ENCODE results near the gene IPCEF1.

The IPCEF1 gene

GRCh38 chr6:154276810-154277628, 79.6 kb downstream of the IPCEF1 start:
- Histone ChIP-seq H3K4me1 (ENCODE audit: control insufficient read depth, insufficient read depth, low read length) (no peaks in the 10 kb centered on the region), H3K4me3 (ENCODE audit: low read length) (no peak overlapping the region), H3K36me3 (ENCODE audit: control insufficient read depth, insufficient read depth, low read length) (no peaks in the 10 kb centered on the region), H3K9me3 (ENCODE audit: control insufficient read depth, low read length) (no peaks in the 10 kb centered on the region), H3K27me3 (ENCODE audit: control insufficient read depth, insufficient read depth, low read length) (no peaks in the 10 kb centered on the region), H3K9ac (ENCODE audit: low read length) (peak overlapping the region; percentile 17)

- Histone ChIP-seq H3K9me3 (ENCODE audit: control insufficient read depth, low read length) (no peaks in the 10 kb centered on the region), H3K4me1 (ENCODE audit: control insufficient read depth, insufficient read depth, low read length) (no peaks in the 10 kb centered on the region), H3K27me3 (ENCODE audit: control insufficient read depth, insufficient read depth, low read length) (no peaks in the 10 kb centered on the region), H3K36me3 (ENCODE audit: control insufficient read depth, insufficient read depth, low read length) (no peaks in the 10 kb centered on the region), H3K4me3 (ENCODE audit: low read length) (no peak overlapping the region), H3K9ac (ENCODE audit: low read length) (no peak overlapping the region)
Observed at GRCh38 chr6:154274168-154274567, 82.4 kb downstream of the IPCEF1 start.

GRCh38 chr6:154268486-154268885, 88.1 kb downstream of the IPCEF1 start:
- Histone ChIP-seq H3K4me1 (ENCODE audit: control insufficient read depth, insufficient read depth, low read length) (no peaks in the 10 kb centered on the region), H3K36me3 (ENCODE audit: control insufficient read depth, insufficient read depth, low read length) (no peaks in the 10 kb centered on the region), H3K4me3 (ENCODE audit: low read length) (no peak overlapping the region), H3K9me3 (ENCODE audit: control insufficient read depth, low read length) (no peaks in the 10 kb centered on the region), H3K9ac (ENCODE audit: low read length) (no peak overlapping the region), H3K27me3 (ENCODE audit: control insufficient read depth, insufficient read depth, low read length) (no peaks in the 10 kb centered on the region)

GRCh38 chr6:154267508-154268106, 89.0 kb downstream of the IPCEF1 start:
- Histone ChIP-seq H3K27me3 (ENCODE audit: control insufficient read depth, insufficient read depth, low read length) (no peaks in the 10 kb centered on the region), H3K4me1 (ENCODE audit: control insufficient read depth, insufficient read depth, low read length) (no peaks in the 10 kb centered on the region), H3K9ac (ENCODE audit: low read length) (no peak overlapping the region), H3K9me3 (ENCODE audit: control insufficient read depth, low read length) (no peaks in the 10 kb centered on the region), H3K4me3 (ENCODE audit: low read length) (no peak overlapping the region), H3K36me3 (ENCODE audit: control insufficient read depth, insufficient read depth, low read length) (no peaks in the 10 kb centered on the region)

- Histone ChIP-seq H3K4me3 (ENCODE audit: low read length) (no peak overlapping the region), H3K9me3 (ENCODE audit: control insufficient read depth, low read length) (no peaks in the 10 kb centered on the region), H3K27me3 (ENCODE audit: control insufficient read depth, insufficient read depth, low read length) (no peaks in the 10 kb centered on the region), H3K36me3 (ENCODE audit: control insufficient read depth, insufficient read depth, low read length) (no peaks in the 10 kb centered on the region), H3K4me1 (ENCODE audit: control insufficient read depth, insufficient read depth, low read length) (no peaks in the 10 kb centered on the region), H3K9ac (ENCODE audit: low read length) (no peak overlapping the region)
Observed at GRCh38 chr6:154266560-154267099, 90.0 kb downstream of the IPCEF1 start.

- Histone ChIP-seq H3K27me3 (ENCODE audit: control insufficient read depth, insufficient read depth, low read length) (no peaks in the 10 kb centered on the region), H3K9me3 (ENCODE audit: control insufficient read depth, low read length) (no peaks in the 10 kb centered on the region), H3K36me3 (ENCODE audit: control insufficient read depth, insufficient read depth, low read length) (no peaks in the 10 kb centered on the region), H3K9ac (ENCODE audit: low read length) (no peak overlapping the region), H3K4me3 (ENCODE audit: low read length) (no peak overlapping the region), H3K4me1 (ENCODE audit: control insufficient read depth, insufficient read depth, low read length) (no peaks in the 10 kb centered on the region)
Observed at GRCh38 chr6:154261688-154262397, 94.8 kb downstream of the IPCEF1 start.

GRCh38 chr6:154258064-154258757, 98.4 kb downstream of the IPCEF1 start:
- no peaks in the 10 kb centered on the region for H3K4me1 ChIP-seq (ENCODE audit: control insufficient read depth, insufficient read depth, low read length)
- H3K36me3 ChIP-seq (ENCODE audit: control insufficient read depth, insufficient read depth, low read length) = no peaks in the 10 kb centered on the region
- H3K4me3 ChIP-seq (ENCODE audit: low read length) = no peak overlapping the region
- H3K27me3 ChIP-seq (ENCODE audit: control insufficient read depth, insufficient read depth, low read length) = no peaks in the 10 kb centered on the region
- H3K9ac ChIP-seq (ENCODE audit: low read length) = no peak overlapping the region
- H3K9me3 ChIP-seq (ENCODE audit: control insufficient read depth, low read length) = no peaks in the 10 kb centered on the region

- H3K4me3 ChIP-seq (ENCODE audit: low read length) = no peak overlapping the region
- no peaks in the 10 kb centered on the region for H3K4me1 ChIP-seq (ENCODE audit: control insufficient read depth, insufficient read depth, low read length)
- no peaks in the 10 kb centered on the region for H3K27me3 ChIP-seq (ENCODE audit: control insufficient read depth, insufficient read depth, low read length)
- no peaks in the 10 kb centered on the region for H3K36me3 ChIP-seq (ENCODE audit: control insufficient read depth, insufficient read depth, low read length)
- no peaks in the 10 kb centered on the region for H3K9me3 ChIP-seq (ENCODE audit: control insufficient read depth, low read length)
- H3K9ac ChIP-seq (ENCODE audit: low read length) = no peak overlapping the region
Observed at GRCh38 chr6:154257067-154257466, 99.5 kb downstream of the IPCEF1 start.

GRCh38 chr6:154252678-154253077, 103.9 kb downstream of the IPCEF1 start:
- Histone ChIP-seq H3K27me3 (ENCODE audit: control insufficient read depth, insufficient read depth, low read length) (no peaks in the 10 kb centered on the region), H3K9me3 (ENCODE audit: control insufficient read depth, low read length) (no peaks in the 10 kb centered on the region), H3K9ac (ENCODE audit: low read length) (no peak overlapping the region), H3K4me1 (ENCODE audit: control insufficient read depth, insufficient read depth, low read length) (no peaks in the 10 kb centered on the region), H3K4me3 (ENCODE audit: low read length) (no peak overlapping the region), H3K36me3 (ENCODE audit: control insufficient read depth, insufficient read depth, low read length) (no peaks in the 10 kb centered on the region)

- H3K9me3 ChIP-seq (ENCODE audit: control insufficient read depth, low read length) = no peaks in the 10 kb centered on the region
- H3K4me3 ChIP-seq (ENCODE audit: low read length) = no peak overlapping the region
- peaks cover 4% of the 10 kb centered on the region for H3K4me1 ChIP-seq (ENCODE audit: control insufficient read depth, insufficient read depth, low read length)
- H3K36me3 ChIP-seq (ENCODE audit: control insufficient read depth, insufficient read depth, low read length) = no peaks in the 10 kb centered on the region
- H3K27me3 ChIP-seq (ENCODE audit: control insufficient read depth, insufficient read depth, low read length) = no peaks in the 10 kb centered on the region
- no peak overlapping the region for H3K9ac ChIP-seq (ENCODE audit: low read length)
Observed at GRCh38 chr6:154251116-154251515, 105.5 kb downstream of the IPCEF1 start.

GRCh38 chr6:154249499-154250298, 106.9 kb downstream of the IPCEF1 start:
- Histone ChIP-seq H3K36me3 (ENCODE audit: control insufficient read depth, insufficient read depth, low read length) (no peaks in the 10 kb centered on the region), H3K9me3 (ENCODE audit: control insufficient read depth, low read length) (no peaks in the 10 kb centered on the region), H3K27me3 (ENCODE audit: control insufficient read depth, insufficient read depth, low read length) (no peaks in the 10 kb centered on the region), H3K4me1 (ENCODE audit: control insufficient read depth, insufficient read depth, low read length) (peaks cover 4% of the 10 kb centered on the region), H3K9ac (ENCODE audit: low read length) (no peak overlapping the region), H3K4me3 (ENCODE audit: low read length) (no peak overlapping the region)

Measured in mucosa of stomach (tissue), 1 donor.